Endothelial cell of umbilical vein (primary cell): ENCODE data around the gene GYPC. TPM values are rescaled to one million over a fixed set of nuclear protein-coding genes. Genes with fewer than 3 reads are reported as not detected.

Experiments
- BruUV-seq: library from RNA; stranded (reverse); fragments of 400-500 nt; replicated peaks from 2 replicates; lab custom pipeline; 2021; lab: Mats Ljungman, UMichigan
- CTCF ChIA-PET: fragments of 300-600, 350-600 bp; sonication (Branson Sonifier 250); formaldehyde crosslinking; loops from one replicate; lab custom pipeline; 2021; ENCODE audit warnings: antibody characterized with exemption, inconsistent platforms; lab: Charles Lee
- POLR2A ChIA-PET: fragments of 300-600, 350-600 bp; sonication (Branson Sonifier 250); formaldehyde crosslinking; loops from one replicate; lab custom pipeline; 2021; ENCODE audit warnings: antibody characterized with exemption, inconsistent platforms; lab: Charles Lee
- DNase-seq: peaks from one replicate; pipeline ENCODE4 v3.0.0-alpha.2; 2011; ENCODE audit warnings: low read depth, low spot score
- FAIRE-seq: peaks from 2 replicates; lab custom pipeline; 2011; peaks lifted over from hg19 to GRCh38; lab: Jason Lieb, UNC
- H2AFZ ChIP-seq: 2 replicates; pipeline ENCODE4 v1.6.0; 2012; ENCODE audit warnings: low read depth, low read length, control low read depth, inconsistent platforms
- H3K27ac ChIP-seq: 2 replicates; pipeline ENCODE4 v1.5.1; 2011; ENCODE audit warnings: low read depth, mild to moderate bottlenecking, control low read depth, low read length, moderate library complexity; ENCODE audit not compliant: insufficient read depth
- H3K27me3 ChIP-seq, 2 experiments: 2 replicates each; pipeline versions ENCODE4 v1.6.0 to v1.6.1; 2011; ENCODE audit warnings: low read length in 2 of 2, mixed read lengths in 1 of 2; ENCODE audit not compliant: control insufficient read depth in 2 of 2, insufficient read depth in 2 of 2
- H3K36me3 ChIP-seq, 2 experiments: 2 replicates in 1 of 2; 3 replicates in 1 of 2; pipeline ENCODE4 v1.5.1; 2011; ENCODE audit warnings: low read length in 2 of 2, mild to moderate bottlenecking in 1 of 2, moderate library complexity in 1 of 2; ENCODE audit not compliant: control insufficient read depth in 2 of 2, insufficient read depth in 2 of 2; ENCODE audit errors: extremely low read depth in 1 of 2
- H3K4me1 ChIP-seq: 3 replicates; pipeline ENCODE4 v1.5.1; 2011; ENCODE audit warnings: mild to moderate bottlenecking, low read length; ENCODE audit not compliant: control insufficient read depth, insufficient read depth; ENCODE audit errors: extremely low read depth
- H3K4me2 ChIP-seq: 2 replicates; pipeline ENCODE4 v1.6.1; 2011; ENCODE audit warnings: low read length, control low read depth, mixed read lengths; ENCODE audit not compliant: insufficient read depth
- H3K4me3 ChIP-seq, 3 experiments: fragments of 200-600 bp in 1 of 3; sonication (generic), shearing (Covaris generic) in 1 of 3; replicated peaks in 1 of 3; 2 replicates each; pipeline ENCODE4 v1.5.1; 2011 to 2016; ENCODE audit warnings: control low read depth in 3 of 3, low read length in 3 of 3, mild to moderate bottlenecking in 2 of 3, inconsistent platforms in 1 of 3, low read depth in 1 of 3, moderate library complexity in 1 of 3; ENCODE audit not compliant: insufficient read depth in 1 of 3
- H3K79me2 ChIP-seq: 2 replicates; pipeline ENCODE4 v1.6.0; 2012; ENCODE audit warnings: low read length, inconsistent platforms; ENCODE audit not compliant: control insufficient read depth, insufficient read depth
- H3K9ac ChIP-seq: replicated peaks from 2 replicates; pipeline ENCODE3; 2011; ENCODE audit warnings: low read length, control low read depth; ENCODE audit not compliant: insufficient read depth; ENCODE audit errors: extremely low read depth
- H3K9me1 ChIP-seq: replicated peaks from 3 replicates; pipeline ENCODE4 v1.6.0; 2011; ENCODE audit warnings: mild to moderate bottlenecking, low read length; ENCODE audit not compliant: control insufficient read depth, insufficient read depth; ENCODE audit errors: extremely low read depth
- H3K9me3 ChIP-seq: replicated peaks from 2 replicates; pipeline ENCODE4 v1.5.1; 2012; ENCODE audit warnings: low read length, inconsistent platforms; ENCODE audit not compliant: control insufficient read depth, insufficient read depth
- H4K20me1 ChIP-seq: replicated peaks from 2 replicates; pipeline ENCODE3; 2011; ENCODE audit warnings: mild to moderate bottlenecking, low read length; ENCODE audit not compliant: control insufficient read depth, insufficient read depth; ENCODE audit errors: extremely low read depth
- CTCF ChIP-seq, 2 donors: IDR thresholded peaks; 1 replicate in 1 of 2; 2 replicates in 1 of 2; pipeline ENCODE4 v1.5.1; 2011; ENCODE audit warnings: low read length in 2 of 2, mild to moderate bottlenecking in 2 of 2, moderate library complexity in 2 of 2, control low read depth in 1 of 2, inconsistent platforms in 1 of 2, low read depth in 1 of 2; ENCODE audit not compliant: insufficient read depth in 1 of 2; ENCODE audit errors: extremely low read depth in 1 of 2
- EZH2 ChIP-seq: IDR thresholded peaks from 2 replicates; pipeline ENCODE4 v1.6.1; 2012; ENCODE audit warnings: borderline replicate concordance, low read depth, mild to moderate bottlenecking, moderate library complexity, low read length, inconsistent platforms; ENCODE audit not compliant: severe bottlenecking
- FOS ChIP-seq: IDR thresholded peaks from 2 replicates; pipeline ENCODE4 v1.6.1; 2011; ENCODE audit warnings: mild to moderate bottlenecking, low read length, moderate library complexity, borderline replicate concordance; ENCODE audit not compliant: insufficient read depth
- GATA2 ChIP-seq: IDR thresholded peaks from 2 replicates; pipeline ENCODE4 v1.7.0; 2011; ENCODE audit warnings: low read depth, mild to moderate bottlenecking, moderate library complexity, mixed read lengths, low read length; ENCODE audit not compliant: insufficient read length, insufficient read depth
- JUN ChIP-seq: IDR thresholded peaks from 2 replicates; pipeline ENCODE4 v1.6.1; 2011; ENCODE audit warnings: borderline replicate concordance, low read depth; ENCODE audit not compliant: insufficient read length, insufficient read depth
- MAX ChIP-seq: IDR thresholded peaks from 2 replicates; pipeline ENCODE4 v1.6.1; 2011; ENCODE audit not compliant: insufficient read depth, insufficient read length
- MYC ChIP-seq: IDR thresholded peaks from one replicate; pipeline ENCODE4 v1.6.1; 2011; ENCODE audit warnings: mild to moderate bottlenecking, low read depth, low read length
- POLR2A ChIP-seq: IDR thresholded peaks from 2 replicates; pipeline ENCODE4 v1.6.1; 2012; ENCODE audit warnings: low read depth, mild to moderate bottlenecking, control low read depth, low read length
- POLR2AphosphoS5 ChIP-seq: IDR thresholded peaks from 2 replicates; pipeline ENCODE4 v1.6.1; 2012; ENCODE audit warnings: low read depth, mild to moderate bottlenecking, control low read depth, low read length, moderate library complexity; ENCODE audit not compliant: insufficient read depth
- dilution Hi-C: fragments of 300-500 bp; cut with MboI; formaldehyde crosslinking; loops from one replicate; pipeline ENCODE4 v1.15.0; 2019; ENCODE audit warnings: low sequenced_read_pairs; ENCODE audit not compliant: extremely low pct_ligation_motif_present
- intact Hi-C: fragments of 100-400 bp; cut with micrococcal nuclease; formaldehyde crosslinking; loops from one replicate; pipeline ENCODE4 v1.10.0; 2022
- polyA plus RNA-seq, 4 experiments: library from polyadenylated mRNA; depleted of rRNA in 3 of 4; stranded (reverse) in 3 of 4; unstranded in 1 of 4; fragments of >200 nt; gene quantifications; 2 replicates each; pipeline versions ENCODE4 v1.2.1 to v1.2.3, GENCODE V29; 2011 to 2012; ENCODE audit warnings: missing spikeins in 1 of 4
- total RNA-seq: library from RNA; stranded (reverse); gene quantifications from 2 replicates; pipeline ENCODE4 v1.2.3, GENCODE V29; 2021

The GYPC gene
- total and polyA plus RNA-seq, 2 donors (not counting 3 experiments of a cell fraction or from before 2014, with no cell fraction given): 3.5 to 13.3 TPM

GRCh38 chr2:126653109-126653508, 2.8 kb upstream of the GYPC start:
- POLR2A ChIA-PET: no interaction called here
- dilution Hi-C loops: no loop called here
- Histone ChIP-seq H2AFZ (no peak overlapping the region), H4K20me1 (no peaks in the 10 kb centered on the region), H3K9me1 (no peaks in the 10 kb centered on the region), H3K4me3 (no peak overlapping the region), H3K4me1 (peaks cover 12% of the 10 kb centered on the region), H3K9ac (no peak overlapping the region), H3K79me2 (no peaks in the 10 kb centered on the region), H3K4me2 (no peak overlapping the region), H3K36me3 (no peaks in the 10 kb centered on the region), H3K27me3 (no peaks in the 10 kb centered on the region), H3K27ac (no peak overlapping the region), H3K9me3 (no peaks in the 10 kb centered on the region)
- no TSS peak for BruUV-seq
- no peak for DNase-seq
- intact Hi-C loops: no loop called here
- no peak for FAIRE-seq
- CTCF ChIA-PET: no interaction called here
- no peak for TF ChIP-seq JUN

- POLR2A ChIA-PET: no interaction called here
- TF ChIP-seq FOS (no peak), GATA2 (no peak), POLR2AphosphoS5 (no peak), POLR2A (no peak), JUN (no peak), CTCF (IDR thresholded peaks at IDR 0.05; ENCODE audit: extremely low read depth in 1 of 2, insufficient read depth in 1 of 2, low read depth in 1 of 2, low read length in 2 of 2) (no peak), MAX (no peak), EZH2 (no peak), MYC (no peak)
- Histone ChIP-seq H3K36me3 (no peaks in the 10 kb centered on the region), H3K27me3 (no peaks in the 10 kb centered on the region), H3K9me3 (no peaks in the 10 kb centered on the region), H3K9ac (no peak overlapping the region), H2AFZ (no peak overlapping the region), H3K4me1 (peaks cover 19% of the 10 kb centered on the region), H3K9me1 (no peaks in the 10 kb centered on the region), H3K4me2 (no peak overlapping the region), H3K27ac (no peak overlapping the region), H4K20me1 (no peaks in the 10 kb centered on the region), H3K4me3 (no peak overlapping the region), H3K79me2 (no peaks in the 10 kb centered on the region)
- no TSS peak for BruUV-seq
- DNase-seq (no peak), FAIRE-seq (no peak)
- CTCF ChIA-PET: no interaction called here
- intact Hi-C loops: no loop called here
- dilution Hi-C loops: no loop called here
These were observed 2.2 kb upstream of the GYPC start for GRCh38 chr2:126653761-126654160.
